DOHH2 (cell line): Measurements from ENCODE around the gene HOXB3.

ENCODE experiments used
- H3F3A ChIP-seq: fragments of 200-600 bp; sonication (generic), shearing (Covaris generic); 2 replicates; pipeline ENCODE4 v1.6.0; 2016; ENCODE audit warnings: antibody characterized with exemption, mild to moderate bottlenecking; ENCODE audit not compliant: control insufficient read depth, insufficient read depth
- H3K27ac ChIP-seq: fragments of 200-600 bp; sonication (generic); 2 replicates; pipeline ENCODE4 v1.5.1; 2014; ENCODE audit warnings: low read depth, mild to moderate bottlenecking, low read length, moderate library complexity
- H3K27me3 ChIP-seq: fragments of 200-600 bp; sonication (generic); 2 replicates; pipeline ENCODE4 v1.6.1; 2014; ENCODE audit warnings: mild to moderate bottlenecking, low read length, mixed read lengths; ENCODE audit not compliant: control insufficient read depth
- H3K36me3 ChIP-seq: fragments of 200-600 bp; sonication (generic); 2 replicates; pipeline ENCODE4 v1.6.1; 2014; ENCODE audit warnings: mild to moderate bottlenecking, low read length, moderate library complexity, mixed read lengths; ENCODE audit not compliant: control insufficient read depth
- H3K4me1 ChIP-seq: fragments of 200-600 bp; sonication (generic); 2 replicates; pipeline ENCODE4 v1.6.1; 2014; ENCODE audit warnings: mild to moderate bottlenecking, low read length, mixed read lengths; ENCODE audit not compliant: control insufficient read depth
- H3K4me2 ChIP-seq: fragments of 200-600 bp; sonication (generic); 2 replicates; pipeline ENCODE4 v1.6.0; 2014; ENCODE audit warnings: mild to moderate bottlenecking, low read length, moderate library complexity
- H3K4me3 ChIP-seq: fragments of 200-600 bp; sonication (generic); 2 replicates; pipeline ENCODE4 v1.5.1; 2014; ENCODE audit warnings: mild to moderate bottlenecking, low read length, mixed read lengths
- H3K79me2 ChIP-seq: fragments of 200-600 bp; sonication (generic); 2 replicates; pipeline ENCODE4 v1.6.1; 2014; ENCODE audit warnings: mild to moderate bottlenecking, low read length, mixed read lengths; ENCODE audit not compliant: control insufficient read depth
- H3K9me2 ChIP-seq: fragments of 200-600 bp; sonication (generic); replicated peaks from 2 replicates; pipeline ENCODE4 v1.6.1; 2014; ENCODE audit warnings: mild to moderate bottlenecking, low read length, mixed read lengths; ENCODE audit not compliant: control insufficient read depth
- H3K9me3 ChIP-seq: fragments of 200-600 bp; sonication (generic); 2 replicates; pipeline ENCODE4 v1.6.1; 2014; ENCODE audit warnings: antibody characterized with exemption, low read length, mixed read lengths; ENCODE audit not compliant: control insufficient read depth, insufficient read depth
- H4K20me1 ChIP-seq: fragments of 200-600 bp; sonication (generic); 2 replicates; pipeline ENCODE4 v1.6.0; 2014; ENCODE audit warnings: low read depth, mild to moderate bottlenecking, antibody characterized with exemption, low read length, moderate library complexity; ENCODE audit not compliant: control insufficient read depth, insufficient read depth
- EZH2phosphoT487 ChIP-seq: fragments of 200-600 bp; sonication (generic); IDR thresholded peaks from 2 replicates; pipeline ENCODE4 v1.6.1; 2017; ENCODE audit warnings: borderline replicate concordance, mild to moderate bottlenecking, antibody characterized with exemption, low read length, moderate library complexity, mixed read lengths
- TF ChIP-seq, protein P1 (sequence below): fragments of 200-600 bp; sonication (generic); IDR thresholded peaks from one replicate; pipeline ENCODE4 v1.5.1; 2014; ENCODE audit warnings: antibody characterized with exemption, mild to moderate bottlenecking, low read depth, low read length; ENCODE audit not compliant: poor library complexity, severe bottlenecking

HOXB3 gene

DNA sequence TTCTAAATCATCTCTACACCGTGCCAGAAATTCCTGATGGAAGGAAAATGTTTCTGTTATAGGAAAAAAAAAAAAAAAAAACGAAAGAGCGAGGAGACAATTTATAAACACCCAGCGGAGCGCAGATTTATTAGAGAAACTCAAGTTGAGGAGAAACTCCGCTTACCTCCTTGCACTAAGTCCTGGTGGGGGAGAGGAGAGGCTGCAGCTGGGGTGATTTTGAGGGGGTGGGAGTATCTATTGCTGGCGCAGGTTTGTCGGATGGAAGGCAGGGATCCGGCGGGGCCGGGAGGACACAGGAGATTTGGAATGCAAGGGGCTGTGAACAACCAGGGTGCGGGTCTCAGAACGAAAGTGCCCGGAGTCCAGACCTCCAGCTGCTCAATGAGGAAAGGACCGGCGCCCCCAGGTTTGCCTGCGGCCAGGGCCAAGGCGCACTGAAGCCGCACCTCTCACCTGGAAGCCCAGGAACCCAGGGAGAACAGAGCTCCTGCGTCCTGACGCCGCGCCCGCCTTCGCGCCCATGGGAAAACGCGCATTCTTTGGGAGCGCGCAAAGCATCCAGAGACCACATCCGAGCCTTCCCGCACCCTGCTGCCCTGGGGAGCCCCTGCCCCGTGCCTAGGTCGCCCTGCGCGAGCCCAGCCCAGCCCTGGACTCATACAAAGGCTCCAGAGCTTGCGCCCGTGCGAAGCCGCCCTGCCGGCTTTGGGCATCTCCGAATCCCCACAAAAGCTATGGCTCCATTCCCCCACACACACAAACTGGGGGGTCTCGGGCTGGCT is 27.6 kb upstream of the HOXB3 start:
- no peak overlapping the region for H3K4me2 ChIP-seq
- peaks cover 81% of the 10 kb centered on the region for H3K27me3 ChIP-seq
- H3K4me3 ChIP-seq, result no peak overlapping the region
- no peaks in the 10 kb centered on the region for H4K20me1 ChIP-seq
- no peaks in the 10 kb centered on the region for H3K9me2 ChIP-seq
- H3K79me2 ChIP-seq, result no peaks in the 10 kb centered on the region
- H3F3A ChIP-seq, result no peaks in the 10 kb centered on the region
- TF ChIP-seq EZH2phosphoT487, result no peak
- TF ChIP-seq, protein P1, sequence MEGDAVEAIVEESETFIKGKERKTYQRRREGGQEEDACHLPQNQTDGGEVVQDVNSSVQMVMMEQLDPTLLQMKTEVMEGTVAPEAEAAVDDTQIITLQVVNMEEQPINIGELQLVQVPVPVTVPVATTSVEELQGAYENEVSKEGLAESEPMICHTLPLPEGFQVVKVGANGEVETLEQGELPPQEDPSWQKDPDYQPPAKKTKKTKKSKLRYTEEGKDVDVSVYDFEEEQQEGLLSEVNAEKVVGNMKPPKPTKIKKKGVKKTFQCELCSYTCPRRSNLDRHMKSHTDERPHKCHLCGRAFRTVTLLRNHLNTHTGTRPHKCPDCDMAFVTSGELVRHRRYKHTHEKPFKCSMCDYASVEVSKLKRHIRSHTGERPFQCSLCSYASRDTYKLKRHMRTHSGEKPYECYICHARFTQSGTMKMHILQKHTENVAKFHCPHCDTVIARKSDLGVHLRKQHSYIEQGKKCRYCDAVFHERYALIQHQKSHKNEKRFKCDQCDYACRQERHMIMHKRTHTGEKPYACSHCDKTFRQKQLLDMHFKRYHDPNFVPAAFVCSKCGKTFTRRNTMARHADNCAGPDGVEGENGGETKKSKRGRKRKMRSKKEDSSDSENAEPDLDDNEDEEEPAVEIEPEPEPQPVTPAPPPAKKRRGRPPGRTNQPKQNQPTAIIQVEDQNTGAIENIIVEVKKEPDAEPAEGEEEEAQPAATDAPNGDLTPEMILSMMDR, result no peak
- no peaks in the 10 kb centered on the region for H3K36me3 ChIP-seq
- H3K4me1 ChIP-seq, result peaks cover 9% of the 10 kb centered on the region
- no peak overlapping the region for H3K27ac ChIP-seq
- H3K9me3 ChIP-seq, result no peaks in the 10 kb centered on the region

DNA sequence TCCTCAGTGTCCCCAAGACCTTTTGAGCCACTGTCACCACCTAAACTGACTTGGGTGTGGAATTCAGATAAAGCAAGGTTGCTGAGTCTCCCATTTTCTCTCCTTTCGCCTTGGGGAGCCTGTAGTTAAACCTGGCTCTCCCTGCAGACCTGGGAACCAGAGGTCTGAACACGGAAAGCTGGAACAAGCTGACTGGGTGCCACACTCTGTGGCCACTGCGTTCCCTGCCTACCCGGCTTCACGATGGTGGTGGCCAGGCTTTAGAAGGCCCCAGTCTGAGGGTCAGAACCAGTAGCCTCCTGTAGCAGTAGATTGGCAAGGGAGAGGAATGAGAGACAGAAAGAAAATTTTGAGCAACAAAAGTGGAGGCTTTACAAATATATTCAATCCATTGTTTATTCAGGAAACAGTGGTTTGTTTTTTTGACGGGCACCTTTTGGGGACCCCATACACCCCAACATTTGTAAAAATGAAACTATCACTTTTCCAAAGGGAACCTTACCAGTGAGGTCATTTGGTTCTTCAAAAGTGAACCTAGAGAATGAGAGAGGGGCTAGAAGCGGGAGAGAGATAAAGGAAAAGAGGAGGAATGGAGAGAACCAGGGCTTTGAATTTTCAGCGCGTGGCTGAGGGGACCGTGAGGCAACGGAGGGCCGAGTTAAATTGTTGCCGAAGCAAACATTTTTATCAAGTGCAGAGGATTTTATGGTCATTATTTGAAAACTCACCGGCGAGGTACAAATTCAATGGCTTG is 26.9 kb upstream of the HOXB3 start:
- Histone ChIP-seq H3K9me2 (no peaks in the 10 kb centered on the region), H3K4me1 (peaks cover 17% of the 10 kb centered on the region), H3K79me2 (no peaks in the 10 kb centered on the region), H3K27ac (no peak overlapping the region), H4K20me1 (no peaks in the 10 kb centered on the region), H3K36me3 (no peaks in the 10 kb centered on the region), H3K4me3 (no peak overlapping the region), H3K27me3 (peaks cover 81% of the 10 kb centered on the region), H3K9me3 (no peaks in the 10 kb centered on the region), H3K4me2 (no peak overlapping the region), H3F3A (no peaks in the 10 kb centered on the region)
- TF ChIP-seq, protein P1, result no peak
- TF ChIP-seq EZH2phosphoT487, result no peak

DNA sequence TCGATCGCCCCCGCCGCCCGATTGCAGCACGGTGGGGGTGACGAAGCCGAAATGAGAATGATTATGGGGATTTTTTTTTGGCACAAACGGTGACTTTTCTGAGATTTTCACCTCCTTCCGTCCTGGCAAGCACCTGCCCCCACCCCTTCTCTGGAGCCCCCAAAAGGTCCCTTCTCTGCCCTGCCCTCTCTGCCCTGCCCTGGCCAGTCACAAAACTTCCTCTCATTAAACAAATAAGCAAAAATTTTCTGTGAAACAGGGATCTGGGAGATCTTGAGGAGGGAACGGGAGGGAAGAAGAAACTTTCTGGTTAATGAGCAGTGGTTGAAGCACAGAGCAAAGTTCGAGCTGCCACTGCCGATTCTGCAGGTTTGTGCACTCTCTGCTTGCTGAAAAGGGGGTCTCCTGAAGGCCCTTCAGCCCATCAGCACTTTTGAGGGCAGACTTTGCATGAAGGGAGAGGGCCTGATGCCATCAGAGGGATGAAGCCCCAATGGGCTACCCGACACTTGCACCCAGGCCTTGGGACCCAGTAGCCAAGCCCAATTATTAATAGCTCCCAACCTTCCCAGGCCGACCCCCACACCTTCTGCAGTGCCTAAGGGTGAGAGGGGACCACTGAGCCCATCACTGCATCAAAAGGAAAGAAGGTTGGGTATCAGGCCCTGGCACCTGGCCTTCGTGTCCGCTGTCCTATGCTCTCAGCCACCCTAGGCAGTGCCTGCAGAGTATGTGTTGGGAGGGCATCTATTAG is 26.1 kb upstream of the HOXB3 start:
- Histone ChIP-seq H3K79me2 (no peaks in the 10 kb centered on the region), H4K20me1 (no peaks in the 10 kb centered on the region), H3K4me2 (no peak overlapping the region)

More for the DNA sequence above, 26.1 kb upstream of the HOXB3 start:
- no peaks in the 10 kb centered on the region for H3K36me3 ChIP-seq
- no peak for TF ChIP-seq EZH2phosphoT487
- TF ChIP-seq, protein P1, result no peak
- no peaks in the 10 kb centered on the region for H3K9me3 ChIP-seq
- H3K4me3 ChIP-seq, result no peak overlapping the region
- H3K27me3 ChIP-seq, result peaks cover 82% of the 10 kb centered on the region
- H3K9me2 ChIP-seq, result no peaks in the 10 kb centered on the region
- H3K4me1 ChIP-seq, result peaks cover 21% of the 10 kb centered on the region
- no peak overlapping the region for H3K27ac ChIP-seq
- H3F3A ChIP-seq, result no peaks in the 10 kb centered on the region
